Trophoblast cell (in vitro differentiated cells and primary cell): Measurements from ENCODE around the gene OR51B5.

Experiments used
- DNase-seq, 2 donors: peaks; one replicate each; pipeline ENCODE4 v3.0.0-alpha.2; 2016
- H2AFZ ChIP-seq: 2 replicates; pipeline ENCODE4 v1.6.1; 2013; ENCODE audit warnings: low read length, moderate library complexity, mild to moderate bottlenecking; ENCODE audit not compliant: insufficient read depth, poor library complexity
- H2AK5ac ChIP-seq: 2 replicates; pipeline ENCODE4 v1.6.1; 2013; ENCODE audit warnings: mild to moderate bottlenecking, low read length
- H2BK120ac ChIP-seq: 2 replicates; pipeline ENCODE4 v1.6.1; 2013; ENCODE audit warnings: low read length, mild to moderate bottlenecking, moderate library complexity; ENCODE audit not compliant: insufficient read depth, poor library complexity
- H2BK12ac ChIP-seq: 2 replicates; pipeline ENCODE4 v1.6.1; 2013; ENCODE audit warnings: mild to moderate bottlenecking, low read length, moderate library complexity
- H2BK5ac ChIP-seq: 2 replicates; pipeline ENCODE4 v1.6.1; 2013; ENCODE audit warnings: low read length, low read depth, moderate library complexity, mild to moderate bottlenecking; ENCODE audit not compliant: poor library complexity
- H3K14ac ChIP-seq: 2 replicates; pipeline ENCODE4 v1.6.1; 2013; ENCODE audit warnings: mild to moderate bottlenecking, low read length
- H3K18ac ChIP-seq: 2 replicates; pipeline ENCODE4 v1.6.1; 2013; ENCODE audit warnings: mild to moderate bottlenecking, low read length
- H3K23ac ChIP-seq: 2 replicates; pipeline ENCODE4 v1.6.1; 2013; ENCODE audit warnings: low read length
- H3K27ac ChIP-seq: 2 replicates; pipeline ENCODE4 v1.5.1; 2013; ENCODE audit warnings: low read depth, mild to moderate bottlenecking, inconsistent platforms, low read length, moderate library complexity
- H3K27me3 ChIP-seq: 2 replicates; pipeline ENCODE4 v1.6.1; 2013; ENCODE audit warnings: inconsistent platforms, mild to moderate bottlenecking, low read length, moderate library complexity; ENCODE audit not compliant: insufficient read depth
- H3K36me3 ChIP-seq, 2 experiments: 1 replicate in 1 of 2; 2 replicates in 1 of 2; pipeline ENCODE4 v1.6.1; 2013; ENCODE audit warnings: low read length in 2 of 2, mild to moderate bottlenecking in 2 of 2, moderate library complexity in 1 of 2; ENCODE audit not compliant: insufficient read depth in 2 of 2, control insufficient read depth in 1 of 2
- H3K4ac ChIP-seq: 2 replicates; pipeline ENCODE4 v1.6.1; 2013; ENCODE audit warnings: low read depth, mild to moderate bottlenecking, low read length, moderate library complexity
- H3K4me1 ChIP-seq, 2 experiments: 1 replicate in 1 of 2; 2 replicates in 1 of 2; pipeline ENCODE4 v1.6.1; 2013; ENCODE audit warnings: low read length in 2 of 2, mild to moderate bottlenecking in 2 of 2, moderate library complexity in 1 of 2; ENCODE audit not compliant: insufficient read depth in 2 of 2, control insufficient read depth in 1 of 2
- H3K4me2 ChIP-seq: 2 replicates; pipeline ENCODE4 v1.6.1; 2013; ENCODE audit warnings: inconsistent platforms, mild to moderate bottlenecking, low read length, moderate library complexity
- H3K4me3 ChIP-seq: 2 replicates; pipeline ENCODE4 v1.5.1; 2013; ENCODE audit warnings: mild to moderate bottlenecking, low read depth, low read length, inconsistent platforms
- H3K79me1 ChIP-seq: one replicate; pipeline ENCODE4 v1.6.1; 2013; ENCODE audit warnings: low read length
- H3K79me2 ChIP-seq: 2 replicates; pipeline ENCODE4 v1.6.1; 2013; ENCODE audit warnings: low read length, mild to moderate bottlenecking; ENCODE audit not compliant: control insufficient read depth, insufficient read depth, poor library complexity
- H3K9ac ChIP-seq: 2 replicates; pipeline ENCODE4 v1.6.1; 2013; ENCODE audit warnings: mild to moderate bottlenecking, low read length
- H3K9me3 ChIP-seq: 2 replicates; pipeline ENCODE4 v1.6.1; 2013; ENCODE audit warnings: low read depth, mild to moderate bottlenecking, control low read depth, inconsistent platforms, low read length; ENCODE audit not compliant: insufficient read depth
- H4K12ac ChIP-seq: 2 replicates; pipeline ENCODE4 v1.6.1; 2013; ENCODE audit warnings: low read depth, mild to moderate bottlenecking, low read length, moderate library complexity
- H4K8ac ChIP-seq: 2 replicates; pipeline ENCODE4 v1.6.1; 2013; ENCODE audit warnings: low read depth, mild to moderate bottlenecking, low read length, moderate library complexity
- H4K91ac ChIP-seq: one replicate; pipeline ENCODE4 v1.6.1; 2013; ENCODE audit warnings: low read depth, mild to moderate bottlenecking, low read length, moderate library complexity
- WGBS: extraction: QIAGEN DNeasy Blood & Tissue Kit; methylation state at CpG from one replicate; pipeline ENCODE4 v1.1.7; 2013; ENCODE audit warnings: missing lambda C conversion rate; ENCODE audit not compliant: insufficient read length, insufficient coverage; ENCODE audit errors: extremely low coverage; 5-methylcytosine and 5-hydroxymethylcytosine counted together

The OR51B5 gene

GRCh38 chr11:5336331-5336730 is 7.0 kb downstream of the OR51B5 start:
- Histone ChIP-seq H3K79me2 (no peaks in the 10 kb centered on the region), H3K18ac (no peak overlapping the region), H4K8ac (no peak overlapping the region), H3K9me3 (no peaks in the 10 kb centered on the region), H2BK5ac (no peak overlapping the region), H2AK5ac (no peak overlapping the region), H2BK120ac (no peak overlapping the region), H2BK12ac (no peak overlapping the region), H3K4me3 (no peak overlapping the region), H3K36me3 (no peaks in the 10 kb centered on the region), H3K79me1 (no peaks in the 10 kb centered on the region), H3K4me2 (no peak overlapping the region), H4K12ac (no peak overlapping the region), H3K9ac (no peak overlapping the region), H3K27ac (no peak overlapping the region), H4K91ac (no peak overlapping the region), H3K14ac (no peak overlapping the region), H3K4ac (no peak overlapping the region), H3K23ac (no peak overlapping the region), H3K4me1 (no peaks in the 10 kb centered on the region), H2AFZ (no peak overlapping the region), H3K27me3 (no peaks in the 10 kb centered on the region)
- DNase-seq: no peak

DNA sequence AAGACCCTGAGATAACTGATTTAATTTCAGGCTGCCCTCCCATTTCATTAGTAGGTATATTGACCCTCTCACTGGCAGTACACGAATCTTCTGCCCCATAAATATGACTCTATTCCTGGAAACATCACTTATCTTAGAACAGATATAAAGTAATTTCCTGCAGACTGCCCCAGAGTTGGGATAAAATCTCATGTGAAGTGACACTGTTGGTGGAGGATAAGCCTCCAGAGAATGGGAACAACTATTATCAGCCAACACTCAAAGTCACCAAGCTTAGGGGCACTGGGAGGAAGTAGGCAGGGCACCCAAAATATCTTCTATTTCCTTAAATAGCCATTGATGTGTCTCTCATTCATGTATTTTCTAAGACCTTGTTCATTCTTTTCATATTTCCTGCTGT is 8.2 kb downstream of the OR51B5 start:
- Histone ChIP-seq H4K8ac (no peak overlapping the region), H3K36me3 (no peaks in the 10 kb centered on the region), H2AFZ (no peak overlapping the region), H2BK12ac (no peak overlapping the region), H3K14ac (no peak overlapping the region), H2AK5ac (no peak overlapping the region), H3K18ac (no peak overlapping the region), H3K9ac (no peak overlapping the region), H3K27me3 (no peaks in the 10 kb centered on the region), H3K9me3 (no peaks in the 10 kb centered on the region), H2BK5ac (no peak overlapping the region), H3K4ac (no peak overlapping the region), H3K4me2 (no peak overlapping the region), H3K4me3 (no peak overlapping the region), H4K12ac (no peak overlapping the region), H2BK120ac (no peak overlapping the region), H3K79me2 (no peaks in the 10 kb centered on the region), H3K27ac (no peak overlapping the region), H4K91ac (no peak overlapping the region), H3K79me1 (no peaks in the 10 kb centered on the region), H3K4me1 (no peaks in the 10 kb centered on the region), H3K23ac (no peak overlapping the region)
- WGBS: no CpG with 5 or more reads among the region's 1 CpG
- DNase-seq: no peak

GRCh38 chr11:5324197-5324596 is 19.1 kb downstream of the OR51B5 start, which contains the start of gene OR51B2:
Gene OR51B2 (minus strand): TSS chr11:5324297. CDS start chr11:5324297, 0 bp downstream.
- no peaks in the 10 kb centered on the region for H3K9me3 ChIP-seq
- H3K79me2 ChIP-seq: no peaks in the 10 kb centered on the region
- H2AK5ac ChIP-seq: no peak within 1 kb of the TSS
- no peak within 1 kb of the TSS for H3K4me3 ChIP-seq
- no peaks in the 10 kb centered on the region for H3K79me1 ChIP-seq
- DNase-seq: no peak
- H3K14ac ChIP-seq: no peak within 1 kb of the TSS
- no peaks in the 10 kb centered on the region for H3K36me3 ChIP-seq
- H3K18ac ChIP-seq: no peak within 1 kb of the TSS
- H2AFZ ChIP-seq: no peak within 1 kb of the TSS
- H2BK12ac ChIP-seq: no peak within 1 kb of the TSS
- no peak within 1 kb of the TSS for H3K23ac ChIP-seq
- no peak within 1 kb of the TSS for H4K12ac ChIP-seq
- H3K4me1 ChIP-seq: no peaks in the 10 kb centered on the region
- no peak within 1 kb of the TSS for H3K4me2 ChIP-seq
- H3K9ac ChIP-seq: no peak within 1 kb of the TSS
- H4K8ac ChIP-seq: no peak within 1 kb of the TSS
- H3K27ac ChIP-seq: no peak within 1 kb of the TSS
- no peak within 1 kb of the TSS for H2BK120ac ChIP-seq
- WGBS: no CpG with 5 or more reads among the region's 3 CpGs
- H3K4ac ChIP-seq: no peak within 1 kb of the TSS
- H3K27me3 ChIP-seq: no peaks in the 10 kb centered on the region
- H2BK5ac ChIP-seq: no peak within 1 kb of the TSS
- H4K91ac ChIP-seq: no peak within 1 kb of the TSS

DNA sequence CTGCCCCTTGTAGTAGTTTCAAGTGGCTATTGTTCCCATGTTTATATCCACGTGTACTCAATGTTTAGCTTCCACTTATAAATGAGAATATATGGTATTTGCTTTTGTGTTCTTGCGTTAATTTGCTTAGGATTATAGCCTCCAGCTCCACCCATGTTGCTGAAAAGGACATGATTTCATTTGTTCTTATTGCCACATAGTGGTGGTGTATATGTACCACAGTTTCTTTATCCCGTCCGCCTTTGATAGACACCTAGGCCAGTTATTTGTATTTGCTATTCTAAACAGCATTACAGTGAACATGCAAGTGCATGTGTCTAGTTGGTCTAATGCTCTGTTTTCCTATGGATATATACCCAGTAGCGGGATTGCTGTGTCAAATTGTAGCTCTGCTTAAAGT is 26.0 kb downstream of the OR51B5 start:
- Histone ChIP-seq H3K4me1 (no peaks in the 10 kb centered on the region), H4K8ac (no peak overlapping the region), H3K27me3 (no peaks in the 10 kb centered on the region), H3K9me3 (no peaks in the 10 kb centered on the region), H3K4me2 (no peak overlapping the region), H3K14ac (no peak overlapping the region), H2AFZ (no peak overlapping the region), H3K23ac (no peak overlapping the region), H3K79me1 (no peaks in the 10 kb centered on the region), H2BK12ac (no peak overlapping the region), H3K27ac (no peak overlapping the region), H3K9ac (no peak overlapping the region), H4K91ac (no peak overlapping the region), H3K18ac (no peak overlapping the region), H3K36me3 (no peaks in the 10 kb centered on the region), H3K4me3 (no peak overlapping the region), H2BK120ac (no peak overlapping the region), H3K79me2 (no peaks in the 10 kb centered on the region), H4K12ac (no peak overlapping the region), H3K4ac (no peak overlapping the region), H2AK5ac (no peak overlapping the region), H2BK5ac (no peak overlapping the region)
- no peak for DNase-seq
- no CpG with 5 or more reads among the region's 5 CpGs for WGBS
